ENCODE results near the gene COL5A3.

- TF ChIP-seq, protein P1, sequence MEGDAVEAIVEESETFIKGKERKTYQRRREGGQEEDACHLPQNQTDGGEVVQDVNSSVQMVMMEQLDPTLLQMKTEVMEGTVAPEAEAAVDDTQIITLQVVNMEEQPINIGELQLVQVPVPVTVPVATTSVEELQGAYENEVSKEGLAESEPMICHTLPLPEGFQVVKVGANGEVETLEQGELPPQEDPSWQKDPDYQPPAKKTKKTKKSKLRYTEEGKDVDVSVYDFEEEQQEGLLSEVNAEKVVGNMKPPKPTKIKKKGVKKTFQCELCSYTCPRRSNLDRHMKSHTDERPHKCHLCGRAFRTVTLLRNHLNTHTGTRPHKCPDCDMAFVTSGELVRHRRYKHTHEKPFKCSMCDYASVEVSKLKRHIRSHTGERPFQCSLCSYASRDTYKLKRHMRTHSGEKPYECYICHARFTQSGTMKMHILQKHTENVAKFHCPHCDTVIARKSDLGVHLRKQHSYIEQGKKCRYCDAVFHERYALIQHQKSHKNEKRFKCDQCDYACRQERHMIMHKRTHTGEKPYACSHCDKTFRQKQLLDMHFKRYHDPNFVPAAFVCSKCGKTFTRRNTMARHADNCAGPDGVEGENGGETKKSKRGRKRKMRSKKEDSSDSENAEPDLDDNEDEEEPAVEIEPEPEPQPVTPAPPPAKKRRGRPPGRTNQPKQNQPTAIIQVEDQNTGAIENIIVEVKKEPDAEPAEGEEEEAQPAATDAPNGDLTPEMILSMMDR (IDR thresholded peaks at IDR 0.05), result no peak
- no peak for TF ChIP-seq POLR2AphosphoS5 (IDR thresholded peaks at IDR 0.05)
- TF ChIP-seq POLR2A (IDR thresholded peaks at IDR 0.05), result no peak
Observed at GRCh38 chr19:9932835-9933234, 77.5 kb downstream of the COL5A3 start.

All from gastroesophageal sphincter (tissue), 3 donors.